Measurements from ENCODE around the gene PRUNE2.
"Not testable (repeated sequence)": the region's sequence is repeated elsewhere in the genome, so short reads cannot be mapped to it uniquely, and the experiment has no call there.

The PRUNE2 gene

GRCh38 chr9:76868897-76869296 is 37.0 kb downstream of the PRUNE2 start:
- H3K36me3 Mint-ChIP-seq (ENCODE audit: low read depth): no peaks in the 10 kb centered on the region

GRCh38 chr9:76866689-76867088 is 39.2 kb downstream of the PRUNE2 start:
- Mint-ChIP-seq H3K4me3 (no peak overlapping the region), H3K4me1 (ENCODE audit: low read depth) (peaks cover 5% of the 10 kb centered on the region), H3K9me3 (peaks cover 8% of the 10 kb centered on the region), H3K36me3 (ENCODE audit: low read depth) (no peaks in the 10 kb centered on the region), H3K27ac (no peak overlapping the region), H3K27me3 (peaks cover 3% of the 10 kb centered on the region)
- intact Hi-C loops (cut with micrococcal nuclease): no loop called here

More at GRCh38 chr9:76868897-76869296, 37.0 kb downstream of the PRUNE2 start:
- H3K9me3 Mint-ChIP-seq: peaks cover 8% of the 10 kb centered on the region
- H3K27me3 Mint-ChIP-seq: peaks cover 6% of the 10 kb centered on the region
- H3K27ac Mint-ChIP-seq: no peak overlapping the region
- intact Hi-C loops (cut with micrococcal nuclease): no loop called here
- peaks cover 5% of the 10 kb centered on the region for H3K4me1 Mint-ChIP-seq (ENCODE audit: low read depth)
- H3K4me3 Mint-ChIP-seq: no peak overlapping the region

GRCh38 chr9:76863832-76864231 is 42.1 kb downstream of the PRUNE2 start:
- H3K27ac Mint-ChIP-seq: no peak overlapping the region
- no peaks in the 10 kb centered on the region for H3K36me3 Mint-ChIP-seq (ENCODE audit: low read depth)
- peaks cover 8% of the 10 kb centered on the region for H3K9me3 Mint-ChIP-seq
- peaks cover 5% of the 10 kb centered on the region for H3K4me1 Mint-ChIP-seq (ENCODE audit: low read depth)
- no peak overlapping the region for H3K4me3 Mint-ChIP-seq
- peaks cover 3% of the 10 kb centered on the region for H3K27me3 Mint-ChIP-seq
- intact Hi-C loops (cut with micrococcal nuclease): no loop called here

- Mint-ChIP-seq H3K27ac (no peak overlapping the region), H3K9me3 (no peaks in the 10 kb centered on the region)
- intact Hi-C loops (cut with micrococcal nuclease): no loop called here
Observed at GRCh38 chr9:76859860-76860259, 46.1 kb downstream of the PRUNE2 start.

GRCh38 chr9:76858248-76858647 is 47.7 kb downstream of the PRUNE2 start:
- intact Hi-C loops (cut with micrococcal nuclease); H3K4me1 Mint-ChIP-seq (ENCODE audit: low read depth); H3K9me3 Mint-ChIP-seq; H3K36me3 Mint-ChIP-seq (ENCODE audit: low read depth); H3K27ac Mint-ChIP-seq; H3K27me3 Mint-ChIP-seq; H3K4me3 Mint-ChIP-seq: not testable (repeated sequence)

More at GRCh38 chr9:76859860-76860259, 46.1 kb downstream of the PRUNE2 start:
- no peaks in the 10 kb centered on the region for H3K4me1 Mint-ChIP-seq (ENCODE audit: low read depth)
- no peak overlapping the region for H3K4me3 Mint-ChIP-seq
- no peaks in the 10 kb centered on the region for H3K27me3 Mint-ChIP-seq
- H3K36me3 Mint-ChIP-seq (ENCODE audit: low read depth): no peaks in the 10 kb centered on the region

GRCh38 chr9:76856016-76856415 is 49.9 kb downstream of the PRUNE2 start:
- Mint-ChIP-seq H3K27me3 (no peaks in the 10 kb centered on the region), H3K36me3 (ENCODE audit: low read depth) (no peaks in the 10 kb centered on the region), H3K27ac (no peak overlapping the region), H3K9me3 (no peaks in the 10 kb centered on the region), H3K4me1 (ENCODE audit: low read depth) (no peaks in the 10 kb centered on the region), H3K4me3 (no peak overlapping the region)
- intact Hi-C loops (cut with micrococcal nuclease): no loop called here

- no peaks in the 10 kb centered on the region for H3K4me1 Mint-ChIP-seq (ENCODE audit: low read depth)
- intact Hi-C loops (cut with micrococcal nuclease): no loop called here
- no peaks in the 10 kb centered on the region for H3K36me3 Mint-ChIP-seq (ENCODE audit: low read depth)
- H3K27me3 Mint-ChIP-seq: no peaks in the 10 kb centered on the region
- no peak overlapping the region for H3K27ac Mint-ChIP-seq
- no peak overlapping the region for H3K4me3 Mint-ChIP-seq
- no peaks in the 10 kb centered on the region for H3K9me3 Mint-ChIP-seq
Observed at GRCh38 chr9:76855015-76855414, 50.9 kb downstream of the PRUNE2 start.

GRCh38 chr9:76852026-76852425 is 53.9 kb downstream of the PRUNE2 start:
- Mint-ChIP-seq H3K9me3 (no peaks in the 10 kb centered on the region), H3K27ac (no peak overlapping the region), H3K4me1 (ENCODE audit: low read depth) (no peaks in the 10 kb centered on the region), H3K4me3 (no peak overlapping the region), H3K27me3 (peaks cover 2% of the 10 kb centered on the region), H3K36me3 (ENCODE audit: low read depth) (no peaks in the 10 kb centered on the region)
- intact Hi-C loops (cut with micrococcal nuclease): no loop called here

GRCh38 chr9:76846297-76846696 is 59.6 kb downstream of the PRUNE2 start:
- Mint-ChIP-seq H3K27me3 (peaks cover 2% of the 10 kb centered on the region), H3K4me3 (no peak overlapping the region), H3K4me1 (ENCODE audit: low read depth) (no peaks in the 10 kb centered on the region), H3K36me3 (ENCODE audit: low read depth) (no peaks in the 10 kb centered on the region), H3K27ac (no peak overlapping the region), H3K9me3 (no peaks in the 10 kb centered on the region)
- intact Hi-C loops (cut with micrococcal nuclease): no loop called here

- intact Hi-C loops (cut with micrococcal nuclease): no loop called here
- H3K27ac Mint-ChIP-seq: no peak overlapping the region
- no peaks in the 10 kb centered on the region for H3K36me3 Mint-ChIP-seq (ENCODE audit: low read depth)
- H3K4me3 Mint-ChIP-seq: no peak overlapping the region
- no peaks in the 10 kb centered on the region for H3K9me3 Mint-ChIP-seq
- H3K4me1 Mint-ChIP-seq (ENCODE audit: low read depth): no peaks in the 10 kb centered on the region
- peaks cover 2% of the 10 kb centered on the region for H3K27me3 Mint-ChIP-seq
Observed at GRCh38 chr9:76845254-76845653, 60.7 kb downstream of the PRUNE2 start.

GRCh38 chr9:76835571-76836283 is 70.2 kb downstream of the PRUNE2 start:
- H3K4me1 Mint-ChIP-seq (ENCODE audit: low read depth): no peaks in the 10 kb centered on the region
- no peaks in the 10 kb centered on the region for H3K36me3 Mint-ChIP-seq (ENCODE audit: low read depth)
- H3K27ac Mint-ChIP-seq: no peak overlapping the region
- H3K27me3 Mint-ChIP-seq: peaks cover 2% of the 10 kb centered on the region
- H3K9me3 Mint-ChIP-seq: no peaks in the 10 kb centered on the region
- intact Hi-C loops (cut with micrococcal nuclease): no loop called here
- no peak overlapping the region for H3K4me3 Mint-ChIP-seq

- H3K27ac Mint-ChIP-seq: no peak overlapping the region
- H3K27me3 Mint-ChIP-seq: peaks cover 2% of the 10 kb centered on the region
- intact Hi-C loops (cut with micrococcal nuclease): no loop called here
- no peak overlapping the region for H3K4me3 Mint-ChIP-seq
- H3K4me1 Mint-ChIP-seq (ENCODE audit: low read depth): no peaks in the 10 kb centered on the region
- no peaks in the 10 kb centered on the region for H3K36me3 Mint-ChIP-seq (ENCODE audit: low read depth)
- no peaks in the 10 kb centered on the region for H3K9me3 Mint-ChIP-seq
Observed at GRCh38 chr9:76828447-76828846, 77.5 kb downstream of the PRUNE2 start.

GRCh38 chr9:76827296-76828080 is 78.4 kb downstream of the PRUNE2 start:
- intact Hi-C loops (cut with micrococcal nuclease): no loop called here
- H3K27ac Mint-ChIP-seq: no peak overlapping the region
- H3K4me3 Mint-ChIP-seq: no peak overlapping the region
- no peaks in the 10 kb centered on the region for H3K36me3 Mint-ChIP-seq (ENCODE audit: low read depth)
- H3K4me1 Mint-ChIP-seq (ENCODE audit: low read depth): no peaks in the 10 kb centered on the region
- H3K9me3 Mint-ChIP-seq: no peaks in the 10 kb centered on the region
- peaks cover 2% of the 10 kb centered on the region for H3K27me3 Mint-ChIP-seq

GRCh38 chr9:76820431-76820830 is 85.5 kb downstream of the PRUNE2 start:
- H3K36me3 Mint-ChIP-seq (ENCODE audit: low read depth): no peaks in the 10 kb centered on the region
- H3K4me3 Mint-ChIP-seq: no peak overlapping the region
- intact Hi-C loops (cut with micrococcal nuclease): no loop called here

More at GRCh38 chr9:76820431-76820830, 85.5 kb downstream of the PRUNE2 start:
- H3K27me3 Mint-ChIP-seq: peaks cover 1% of the 10 kb centered on the region
- no peak overlapping the region for H3K27ac Mint-ChIP-seq
- no peaks in the 10 kb centered on the region for H3K4me1 Mint-ChIP-seq (ENCODE audit: low read depth)
- no peaks in the 10 kb centered on the region for H3K9me3 Mint-ChIP-seq
